GDM1 (cell line): Measurements from ENCODE around the gene TBX2.

ENCODE experiments used
- DNase-seq: peaks from one replicate; lab custom pipeline; 2025; lab: John Stamatoyannopoulos, UW

TBX2 gene

DNA sequence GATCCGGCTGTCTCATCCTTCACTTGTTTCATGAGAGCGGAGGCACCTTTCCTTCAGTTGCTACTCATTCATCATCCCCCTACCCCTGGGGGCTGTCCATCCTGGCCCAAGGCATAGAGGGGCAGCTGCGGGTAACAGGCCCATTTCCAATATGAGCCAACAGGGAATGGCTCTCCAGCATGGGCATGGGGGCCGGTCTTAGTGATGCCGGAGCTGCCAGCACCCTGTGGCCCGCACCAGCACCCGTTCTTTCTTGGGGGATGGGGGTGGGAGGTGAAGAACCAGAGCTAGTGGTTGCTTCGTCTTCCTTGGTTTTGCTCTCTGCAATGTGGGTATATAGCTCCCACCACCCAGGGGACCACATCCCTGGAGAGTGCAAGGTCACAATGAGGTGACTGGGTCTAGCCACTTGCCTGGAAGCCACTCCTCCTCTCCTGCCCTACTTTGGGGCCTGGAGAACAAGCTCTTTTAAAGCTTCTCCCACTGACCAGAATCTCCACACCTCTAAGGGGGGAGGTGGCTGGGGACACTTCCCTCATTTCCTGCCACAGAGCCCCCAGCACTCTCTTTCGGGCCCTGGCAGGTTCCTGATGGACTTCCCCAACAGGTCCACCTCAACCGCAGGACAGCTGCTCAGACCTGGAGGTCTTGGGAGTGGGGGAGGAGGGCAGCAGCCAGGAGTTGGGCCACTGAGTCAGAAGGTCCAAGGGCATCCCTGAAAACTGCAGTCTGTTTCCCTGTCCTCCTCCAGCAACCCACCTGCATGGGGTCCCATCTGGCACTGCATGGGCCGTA, 11.9 kb upstream of the TBX2 start:
- no peak for DNase-seq

DNA sequence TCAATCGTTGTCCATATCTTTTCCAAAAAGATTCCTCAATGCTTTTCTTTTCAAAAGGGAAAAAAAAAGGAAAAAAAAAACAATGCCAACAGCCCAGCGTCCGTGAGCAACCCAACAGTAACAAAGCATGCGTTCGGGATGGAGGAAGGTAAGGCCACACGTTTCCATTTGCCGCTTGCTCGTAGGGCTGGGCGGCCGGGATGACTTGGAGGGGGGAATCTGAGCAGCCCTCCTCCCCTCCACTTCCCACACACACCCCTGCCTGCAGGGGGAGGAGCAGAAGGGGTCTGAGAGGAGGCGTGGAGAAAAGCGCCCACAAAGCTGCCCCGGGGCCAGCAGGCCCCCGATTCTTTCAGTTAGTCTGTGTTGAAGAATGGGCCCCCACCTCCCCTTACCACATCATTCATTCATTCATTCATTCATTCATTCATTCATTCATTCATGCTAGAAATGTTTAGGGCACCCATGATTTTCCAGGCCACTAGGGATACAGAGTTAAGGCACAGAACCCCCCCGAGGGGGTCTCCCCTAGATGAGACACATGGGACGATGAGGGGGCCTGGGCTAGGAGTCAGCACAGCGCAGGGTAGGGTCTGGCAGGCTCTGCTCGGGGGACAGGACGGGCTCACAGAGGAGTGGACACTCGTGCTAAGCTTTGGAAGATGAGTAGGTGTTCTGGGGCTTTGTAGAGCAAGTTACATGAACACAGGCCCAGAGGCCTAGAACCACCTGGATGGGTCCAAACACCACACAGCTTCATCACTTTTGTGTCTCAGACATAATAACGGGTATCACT, 10.9 kb upstream of the TBX2 start:
- no peak for DNase-seq

DNA sequence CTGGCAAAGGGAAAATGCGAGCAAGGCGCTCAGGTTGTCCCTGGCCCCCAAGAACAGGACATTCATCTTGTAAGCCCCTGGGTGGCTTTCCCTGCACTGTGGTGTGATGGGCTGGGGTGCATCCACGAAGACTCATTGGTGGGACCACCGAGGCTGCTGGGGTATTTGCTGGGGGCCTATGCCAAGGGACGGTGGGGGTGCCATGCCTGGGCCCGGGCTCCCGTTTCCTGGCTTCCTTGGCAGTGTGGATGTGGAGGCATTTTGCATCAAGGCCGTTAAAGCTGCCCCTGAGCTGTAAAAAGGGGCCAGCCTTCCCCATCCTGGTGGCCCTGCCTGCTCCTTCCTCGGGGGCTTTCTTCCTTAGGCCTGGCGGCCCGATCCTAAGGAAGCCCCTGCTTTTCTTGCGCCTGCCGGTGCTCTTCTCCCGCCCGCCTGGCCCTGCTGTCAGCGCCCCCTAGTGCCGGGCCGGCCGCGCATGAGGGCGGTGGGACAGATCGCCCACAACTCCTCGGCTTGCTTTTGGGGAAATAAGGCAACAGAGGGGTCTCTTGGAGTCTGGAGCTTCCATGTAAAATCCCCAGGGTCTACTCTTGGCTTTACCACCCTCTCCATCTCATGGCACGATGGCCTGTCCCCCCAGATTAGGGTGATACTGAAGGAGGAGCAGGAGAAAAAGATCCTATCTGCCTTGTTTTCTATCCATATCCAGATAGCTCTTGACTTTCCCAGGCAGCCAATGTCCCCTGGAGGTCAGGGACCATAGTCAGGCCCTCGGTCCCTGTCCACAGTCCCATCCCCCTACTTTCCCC, 9.8 kb upstream of the TBX2 start:
- DNase-seq = no peak

DNA sequence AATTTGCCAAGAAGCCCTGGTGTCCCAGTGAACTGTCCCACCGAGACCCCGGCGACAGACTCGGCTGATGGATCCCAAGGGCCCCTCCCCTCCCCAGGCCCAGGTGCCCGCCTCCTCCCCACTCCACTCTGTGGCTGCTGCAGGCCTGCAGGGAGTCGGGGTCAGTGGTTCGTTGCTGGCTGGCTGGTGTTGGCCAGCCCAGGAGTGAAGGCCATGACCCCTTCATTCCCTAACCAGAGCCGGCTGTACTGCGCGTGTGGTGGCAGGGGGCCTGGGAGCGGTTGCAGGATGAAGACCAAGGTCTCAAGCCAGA, 9.2 kb upstream of the TBX2 start:
- no peak for DNase-seq

DNA sequence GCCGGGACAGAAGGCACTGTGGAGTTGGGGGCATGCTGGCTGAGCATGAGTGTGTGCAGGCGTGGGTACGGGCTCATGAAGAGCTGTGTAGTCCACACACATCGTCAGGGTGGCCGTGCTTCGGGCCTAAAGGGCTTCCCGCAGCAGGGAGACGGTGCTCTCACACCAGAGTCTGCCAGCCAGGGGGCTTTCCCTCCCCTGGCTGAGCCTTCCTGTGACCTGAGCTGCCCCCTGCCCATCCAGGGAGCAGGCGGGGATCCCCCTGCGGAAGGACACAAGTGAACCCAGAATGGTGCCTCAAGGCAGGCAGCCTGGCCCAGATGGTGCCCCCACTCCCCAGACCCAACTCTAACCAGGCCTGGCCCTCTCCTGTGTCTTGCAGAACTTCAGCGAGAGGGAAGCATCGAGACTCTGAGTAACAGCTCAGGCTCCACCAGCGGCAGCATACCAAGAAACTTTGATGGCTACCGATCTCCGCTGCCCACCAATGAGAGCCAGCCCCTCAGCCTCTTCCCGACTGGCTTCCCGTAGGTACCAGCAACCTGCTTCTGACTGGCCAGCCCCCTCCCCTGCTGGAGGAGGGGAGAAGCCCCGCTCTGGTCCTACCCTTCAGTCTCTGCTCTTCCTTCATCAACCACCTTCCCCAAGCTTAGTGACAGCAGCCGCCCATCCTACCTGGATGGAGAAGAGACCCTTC, 7.9 kb upstream of the TBX2 start:
- no peak for DNase-seq

DNA sequence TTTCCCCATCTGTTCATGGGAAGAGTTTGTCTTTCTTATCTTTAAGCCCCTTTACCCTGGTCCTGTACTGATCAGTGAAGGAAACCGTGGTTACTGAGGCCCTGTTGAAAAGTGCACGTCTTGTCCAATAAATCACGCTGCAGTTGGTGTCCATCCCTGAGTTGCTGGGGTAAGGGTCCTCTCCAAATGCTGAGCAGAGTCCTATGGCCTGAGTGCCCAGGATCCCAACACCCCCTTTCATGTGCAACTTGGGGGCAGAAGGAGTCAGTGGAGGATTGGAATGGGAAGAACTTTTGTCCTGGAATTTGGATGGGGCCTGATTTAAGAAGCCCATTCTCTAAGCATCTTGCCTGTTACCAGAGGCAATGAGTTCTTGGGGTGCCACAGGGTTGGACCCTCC, 7.0 kb upstream of the TBX2 start:
- no peak for DNase-seq

DNA sequence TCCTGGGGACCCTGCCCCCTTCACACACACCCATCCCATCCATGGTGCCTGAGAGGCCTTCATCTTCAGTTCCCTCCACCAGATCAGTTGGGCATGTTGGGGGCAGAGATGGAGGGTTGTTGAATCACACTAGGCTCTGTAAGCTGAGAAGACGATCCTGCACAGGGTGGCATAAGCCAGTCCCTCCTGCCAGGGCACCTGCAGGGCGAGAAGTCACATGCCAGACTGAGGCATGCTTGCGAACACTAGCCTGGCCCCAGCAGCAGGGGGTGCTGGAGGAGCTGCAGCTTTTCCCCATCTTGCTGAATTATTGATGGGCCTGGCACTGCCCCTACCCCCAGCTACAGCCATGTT, 6.1 kb upstream of the TBX2 start:
- DNase-seq = no peak

DNA sequence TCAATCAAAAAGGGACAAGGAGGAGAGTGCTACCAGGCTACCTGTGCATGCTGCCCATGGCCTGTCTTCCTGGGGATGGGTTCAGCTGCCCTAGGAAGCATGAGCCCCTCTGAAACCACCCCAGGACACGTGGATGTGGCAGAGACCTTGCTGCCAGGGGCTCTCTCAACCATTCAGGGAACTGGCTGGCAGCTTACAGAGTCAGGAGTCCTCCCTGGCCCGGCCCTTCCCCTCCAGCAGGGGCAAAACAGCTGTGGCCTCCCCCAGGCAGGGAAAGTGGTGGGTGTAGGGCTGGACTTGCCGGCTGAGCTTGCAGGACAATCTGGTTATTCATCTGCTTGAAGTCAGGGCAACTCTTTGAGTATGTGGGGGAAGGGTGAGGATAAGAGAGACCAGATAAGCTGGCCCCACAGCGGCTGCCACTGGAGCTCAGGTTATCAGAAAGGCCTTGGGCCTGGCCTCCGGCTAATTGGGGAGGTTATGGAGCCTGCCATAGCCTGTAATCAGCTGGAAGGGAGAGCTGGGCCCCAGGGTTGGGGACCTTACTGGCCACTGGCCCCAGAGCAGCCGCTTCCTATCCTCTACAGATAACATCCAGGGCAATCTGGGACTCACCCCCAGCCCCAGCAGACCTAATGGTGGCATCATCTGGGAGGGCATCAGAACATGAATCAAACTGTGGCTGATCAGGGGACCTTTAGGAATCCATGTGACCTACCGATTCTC, 5.6 kb upstream of the TBX2 start:
- DNase-seq = no peak

DNA sequence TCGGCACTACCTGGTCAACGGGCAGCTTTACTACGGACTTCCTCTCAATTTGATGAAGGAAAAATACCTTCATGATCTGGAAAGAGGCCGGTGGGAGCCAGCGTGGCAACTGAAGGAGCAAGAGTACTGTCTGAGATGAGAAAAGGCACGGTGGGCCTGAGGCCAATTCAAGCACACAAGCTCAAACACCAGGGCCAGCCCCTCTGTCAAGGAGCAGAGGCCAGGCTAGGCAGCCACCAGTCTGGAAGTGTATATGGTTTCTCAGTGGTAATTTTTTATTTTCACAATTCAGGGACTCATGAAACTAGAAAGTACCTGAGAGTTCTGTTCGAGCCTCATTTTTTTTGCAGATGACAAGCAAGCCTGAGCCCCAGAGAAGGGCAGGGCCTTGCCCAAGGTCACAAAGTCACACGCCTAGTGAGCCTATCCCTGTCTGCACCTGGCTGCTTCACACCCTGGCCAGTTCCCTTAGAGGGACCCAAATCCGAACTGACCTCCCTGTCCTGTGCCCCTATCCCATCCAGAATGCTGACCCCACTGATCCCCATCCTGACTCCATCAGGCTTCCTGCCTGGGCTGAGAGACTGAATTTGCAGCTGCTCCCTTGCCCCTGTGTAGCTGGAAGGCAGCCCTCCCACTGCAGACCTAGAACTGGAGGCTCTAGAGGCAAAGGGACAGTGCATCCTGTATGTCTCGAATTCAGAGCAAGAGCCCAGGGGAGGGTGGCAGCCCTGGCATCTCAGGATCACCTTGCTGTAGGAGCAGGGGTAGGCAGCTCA, 4.8 kb upstream of the TBX2 start:
- no peak for DNase-seq

DNA sequence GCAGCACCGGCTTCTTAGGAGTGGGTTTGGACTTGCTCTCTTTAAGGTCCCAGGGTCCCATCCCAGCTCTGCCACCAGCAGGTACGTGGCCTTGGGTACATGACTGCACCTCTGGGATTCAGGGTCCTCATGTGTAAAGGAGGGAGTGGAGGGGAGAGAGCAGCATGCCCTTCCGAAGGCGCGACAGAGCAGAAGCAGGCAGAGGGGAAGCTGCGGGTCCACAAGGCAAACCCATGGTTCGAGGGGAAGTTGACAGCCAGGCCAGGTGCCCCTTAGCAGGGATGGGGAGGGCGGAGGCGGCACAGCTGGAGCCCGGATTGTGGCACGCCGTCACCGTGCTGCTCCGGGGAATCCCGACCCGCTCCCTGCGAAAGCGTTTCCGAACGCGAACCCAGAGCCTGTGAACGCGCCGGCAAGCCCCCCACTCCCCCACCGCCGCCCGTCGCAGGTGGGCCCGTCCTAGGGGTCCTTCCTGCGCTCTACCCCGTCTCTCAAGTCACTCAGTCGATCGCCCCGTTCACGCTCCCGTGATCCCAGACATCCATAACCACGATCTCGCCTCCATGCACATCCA, 4.1 kb upstream of the TBX2 start:
- no peak for DNase-seq

DNA sequence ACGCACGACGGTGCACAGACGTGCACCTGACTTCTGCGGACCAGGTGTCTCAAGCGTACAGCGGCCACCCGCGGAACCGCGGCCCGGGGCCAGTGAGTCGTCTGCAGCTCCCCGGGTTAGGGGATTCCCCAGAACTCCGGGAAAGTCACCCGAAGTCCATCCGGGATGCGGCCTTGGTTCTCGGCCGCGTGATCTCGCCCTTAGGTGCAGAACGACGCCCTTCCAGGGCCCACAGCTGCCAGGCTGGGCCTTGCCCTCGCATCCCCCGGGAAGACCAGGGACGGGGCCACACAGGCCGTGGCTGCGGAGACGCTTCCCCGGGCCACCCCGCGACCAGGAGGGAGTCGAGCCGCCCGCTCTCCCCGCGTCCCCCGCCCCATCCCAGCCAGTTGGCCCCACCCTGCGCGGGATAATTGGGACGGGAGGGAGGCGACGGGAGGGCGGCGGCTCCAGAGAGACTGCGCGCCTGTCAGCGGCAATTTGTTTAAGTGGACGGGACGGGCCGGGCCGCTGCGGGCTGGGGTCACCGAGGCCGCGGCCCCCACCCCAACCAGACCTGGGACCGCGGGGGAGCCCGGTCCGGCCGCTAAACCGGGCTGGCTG, 3.6 kb upstream of the TBX2 start:
- no peak for DNase-seq

DNA sequence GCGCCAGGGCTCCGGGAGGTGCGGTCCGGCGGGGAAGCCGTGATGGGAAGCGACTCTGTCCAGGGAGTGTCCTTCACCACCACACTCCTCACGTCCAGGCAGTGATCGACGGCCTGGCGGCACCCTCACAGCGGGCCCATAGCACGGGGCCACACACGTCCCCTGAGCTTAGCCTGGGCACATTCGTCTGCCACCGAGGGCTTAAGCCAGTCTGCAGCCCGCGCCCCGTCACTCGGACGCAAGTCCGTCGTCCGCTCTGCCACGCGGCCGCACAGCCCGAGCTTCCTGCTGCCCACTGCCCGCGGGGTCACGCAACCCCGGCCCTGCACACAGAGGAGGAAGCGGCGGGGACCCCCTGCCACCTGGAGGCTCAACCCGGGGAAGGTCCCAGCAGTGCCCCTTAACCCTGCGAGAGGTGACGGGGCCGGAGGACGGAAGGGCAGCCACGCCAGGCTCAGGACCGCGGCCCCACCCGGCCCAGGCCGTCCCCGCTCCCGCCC, 3.0 kb upstream of the TBX2 start:
- DNase-seq = no peak

DNA sequence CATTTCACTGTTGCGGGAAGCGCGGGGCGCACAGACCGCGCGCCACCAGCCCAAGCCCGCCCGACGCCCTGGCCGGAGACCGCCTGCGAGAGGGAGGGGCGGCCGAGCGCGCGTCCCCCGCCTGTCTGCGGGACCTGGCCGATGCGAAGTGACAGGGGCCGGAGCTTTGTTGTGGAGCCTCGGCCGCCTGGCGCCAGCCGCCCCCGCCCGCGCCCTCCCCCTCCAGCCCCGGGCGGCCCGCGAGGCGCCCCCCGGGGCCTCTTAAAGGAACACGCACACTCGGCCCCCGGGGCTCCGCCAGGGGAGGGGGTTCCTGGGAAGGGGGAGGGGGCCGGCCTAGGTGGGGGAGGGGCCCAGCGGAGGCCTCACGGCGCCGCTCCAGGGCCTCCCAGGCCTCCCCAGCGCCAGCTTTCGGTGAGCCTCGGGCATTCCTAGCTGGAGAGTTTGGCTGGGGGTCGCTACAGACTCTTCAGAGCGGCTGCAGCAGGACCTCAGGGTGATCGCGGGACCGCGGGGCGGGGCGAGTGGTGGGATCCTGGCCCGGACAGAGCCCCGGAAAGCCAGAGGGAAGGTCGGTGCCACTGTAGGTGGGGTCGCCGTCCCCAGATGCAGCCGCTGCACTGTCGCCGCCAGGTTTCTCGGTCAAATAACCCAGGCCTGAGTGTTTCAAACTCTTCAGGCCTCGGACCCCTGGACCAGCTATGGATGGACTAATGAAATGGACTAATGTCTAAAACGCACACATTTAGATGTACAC, 2.4 kb upstream of the TBX2 start:
- DNase-seq = no peak

DNA sequence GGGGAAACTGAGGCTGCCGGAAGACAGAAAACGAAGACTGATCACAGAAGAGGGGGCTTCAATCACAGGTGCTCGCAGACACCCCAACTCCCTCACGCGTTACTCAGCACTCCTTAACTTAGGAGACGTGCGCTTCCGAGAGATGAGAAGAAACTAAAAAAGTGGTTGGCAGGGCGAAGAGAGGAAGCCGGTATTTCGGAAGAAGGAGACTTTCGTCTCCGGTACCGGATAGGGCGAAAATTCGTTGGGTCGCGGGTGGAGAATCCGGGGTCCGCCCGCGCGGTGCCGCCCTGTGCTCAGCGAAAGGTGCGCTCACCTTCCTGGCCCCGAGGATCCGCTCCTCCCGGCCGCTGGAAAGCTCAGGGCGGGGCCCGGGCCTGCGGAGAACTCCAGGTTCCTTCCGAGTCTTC, 917 bp upstream of the TBX2 start:
- DNase-seq = no peak

DNA sequence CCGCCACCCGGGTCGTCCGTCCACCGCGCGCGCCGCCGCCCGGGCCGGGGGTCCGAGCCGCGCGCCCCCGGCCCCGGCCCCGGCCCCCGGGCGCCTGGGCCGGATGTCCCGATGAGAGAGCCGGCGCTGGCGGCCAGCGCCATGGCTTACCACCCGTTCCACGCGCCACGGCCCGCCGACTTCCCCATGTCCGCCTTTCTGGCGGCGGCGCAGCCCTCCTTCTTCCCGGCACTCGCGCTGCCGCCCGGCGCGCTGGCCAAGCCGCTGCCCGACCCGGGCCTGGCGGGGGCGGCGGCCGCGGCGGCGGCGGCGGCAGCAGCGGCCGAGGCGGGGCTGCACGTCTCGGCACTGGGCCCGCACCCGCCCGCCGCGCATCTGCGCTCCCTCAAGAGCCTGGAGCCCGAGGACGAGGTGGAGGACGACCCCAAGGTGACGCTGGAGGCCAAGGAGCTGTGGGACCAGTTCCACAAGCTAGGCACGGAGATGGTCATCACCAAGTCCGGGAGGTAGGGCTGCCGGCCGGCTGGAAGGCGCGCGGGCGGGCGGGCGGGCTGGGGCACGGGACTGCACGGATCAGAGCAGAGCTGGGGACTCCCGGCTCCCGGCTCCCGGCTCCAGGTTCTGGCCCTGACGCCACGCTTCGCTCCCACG, 548 bp downstream of the TBX2 start:
- no peak for DNase-seq

DNA sequence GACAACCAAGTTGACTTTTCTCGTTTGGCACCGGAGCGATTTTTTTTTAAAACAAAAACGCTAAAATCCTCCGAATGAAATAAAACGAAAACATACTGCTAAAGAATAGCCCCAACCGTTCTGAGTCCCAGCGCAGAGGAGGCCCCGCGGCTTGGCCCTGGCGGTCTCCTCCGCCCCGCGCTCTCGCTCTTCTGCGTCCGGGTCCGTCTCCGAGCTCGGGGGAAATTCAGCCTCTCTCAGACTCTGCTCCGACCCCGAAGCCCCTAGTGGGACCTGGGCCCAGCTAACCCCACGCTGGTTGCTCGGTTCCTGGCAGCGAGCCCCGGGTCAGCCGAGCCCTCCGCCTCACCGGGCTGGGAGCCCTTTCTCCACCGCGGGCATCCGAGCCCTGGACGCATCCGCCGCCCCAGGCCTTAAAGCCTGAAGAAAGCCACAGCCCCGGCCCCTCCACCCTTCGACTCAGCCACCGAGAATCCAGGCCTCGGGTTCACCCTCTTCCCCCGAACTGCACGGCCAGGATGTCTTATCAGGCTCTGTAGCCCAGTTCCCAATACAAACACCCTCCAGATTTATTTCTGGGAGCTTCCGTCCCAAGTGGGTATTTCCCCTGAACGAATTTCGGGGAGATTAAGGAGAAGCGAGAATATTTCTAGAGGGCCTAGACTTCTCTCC, 1.2 kb downstream of the TBX2 start:
- DNase-seq = no peak

DNA sequence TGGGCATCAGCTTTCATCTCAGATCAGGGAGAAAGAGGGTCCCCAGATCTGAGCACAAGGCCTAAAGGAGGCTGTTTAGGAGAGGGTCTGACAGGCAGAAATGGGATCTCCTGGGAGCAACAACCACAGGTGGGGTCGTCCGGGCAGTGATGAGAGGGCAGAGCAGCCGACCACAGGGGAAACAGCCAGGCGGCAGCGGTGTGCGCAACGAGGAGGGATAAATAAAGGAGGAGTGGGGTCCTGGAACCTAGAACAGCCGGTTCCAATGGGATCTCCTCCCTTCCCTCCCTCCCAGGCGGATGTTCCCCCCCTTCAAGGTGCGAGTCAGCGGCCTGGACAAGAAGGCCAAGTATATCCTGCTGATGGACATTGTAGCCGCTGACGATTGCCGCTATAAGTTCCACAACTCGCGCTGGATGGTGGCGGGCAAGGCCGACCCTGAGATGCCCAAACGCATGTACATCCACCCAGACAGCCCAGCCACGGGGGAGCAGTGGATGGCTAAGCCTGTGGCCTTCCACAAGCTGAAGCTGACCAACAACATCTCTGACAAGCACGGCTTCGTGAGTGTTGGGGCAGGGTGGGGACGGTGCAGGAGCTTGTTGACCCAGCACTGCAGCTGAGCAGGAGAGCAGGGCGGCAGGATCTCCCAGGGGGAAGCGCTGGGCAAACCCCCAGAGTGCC, 1.9 kb downstream of the TBX2 start:
- DNase-seq = no peak
